ENCODE measurements around the gene GPATCH8.

GPATCH8 gene

DNA sequence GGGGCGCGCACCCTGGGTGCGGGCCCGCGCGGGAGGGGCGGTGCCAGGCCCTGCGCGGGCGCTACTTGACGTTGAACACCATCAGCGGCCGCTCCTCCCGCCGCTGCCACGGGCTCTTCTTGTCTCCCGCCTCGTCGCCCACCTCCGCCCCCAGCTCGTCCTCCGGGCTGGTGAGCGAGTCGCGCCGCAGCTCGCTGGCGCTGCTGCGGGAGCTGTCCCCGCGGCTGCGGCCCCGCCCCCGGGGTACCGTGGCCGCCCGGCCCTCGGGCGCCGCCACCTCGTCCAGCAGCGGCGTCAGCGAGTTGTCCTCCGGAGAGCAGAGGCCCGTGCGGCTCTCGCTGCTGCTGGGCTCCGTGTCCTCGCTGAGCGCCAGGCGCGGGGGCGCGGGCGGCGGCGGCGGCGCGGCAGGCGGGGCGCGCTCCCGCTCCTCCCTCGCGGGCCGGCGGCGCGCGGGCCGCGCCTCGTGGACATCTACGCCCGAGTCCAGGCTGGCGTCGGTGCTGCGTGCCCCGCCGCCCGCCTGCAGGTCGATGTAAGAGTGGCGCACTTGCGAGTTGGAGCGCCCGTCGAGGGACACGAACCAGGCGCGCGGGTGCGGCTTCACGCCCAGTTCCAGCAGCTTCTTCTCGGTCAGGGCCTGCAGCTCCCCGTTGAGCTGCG, 149.4 kb downstream of the GPATCH8 start:
- DNase-seq = no peak

DNA sequence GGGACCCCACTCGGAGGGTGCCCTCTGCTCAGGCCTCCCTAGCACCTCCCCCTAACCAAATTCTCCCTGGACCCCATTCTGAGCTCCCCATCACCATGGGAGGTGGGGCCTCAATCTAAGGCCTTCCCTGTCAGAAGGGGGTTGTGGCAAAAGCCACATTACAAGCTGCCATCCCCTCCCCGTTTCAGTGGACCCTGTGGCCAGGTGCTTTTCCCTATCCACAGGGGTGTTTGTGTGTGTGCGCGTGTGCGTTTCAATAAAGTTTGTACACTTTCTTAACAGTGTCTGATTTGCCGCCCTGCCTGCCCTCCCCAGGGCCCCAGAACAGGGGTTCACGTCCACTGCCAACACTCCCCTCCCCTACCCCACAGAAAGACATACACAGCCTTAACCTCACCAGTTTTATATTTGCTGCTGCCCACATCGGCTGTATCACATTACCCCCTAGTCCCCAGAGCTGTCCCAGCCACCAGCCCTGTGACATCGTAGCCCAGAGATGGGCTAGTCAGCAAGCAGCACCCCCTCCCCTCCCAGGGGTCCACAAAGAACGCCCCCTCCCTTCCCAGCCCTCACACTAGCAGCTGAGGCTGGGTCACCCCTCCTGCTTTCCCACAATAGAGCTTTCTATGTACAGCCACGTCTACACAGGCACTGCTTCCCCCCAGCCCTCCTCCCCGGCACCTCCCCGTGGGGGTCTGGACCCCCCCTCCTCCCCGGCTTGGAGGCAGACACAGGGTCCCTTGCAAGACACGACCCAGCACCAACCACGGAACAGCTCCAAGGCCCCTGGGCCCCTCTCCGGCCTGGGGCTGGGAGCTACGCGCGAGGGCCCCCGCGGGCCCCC, 150.2 kb downstream of the GPATCH8 start:
- no peak for DNase-seq

DNA sequence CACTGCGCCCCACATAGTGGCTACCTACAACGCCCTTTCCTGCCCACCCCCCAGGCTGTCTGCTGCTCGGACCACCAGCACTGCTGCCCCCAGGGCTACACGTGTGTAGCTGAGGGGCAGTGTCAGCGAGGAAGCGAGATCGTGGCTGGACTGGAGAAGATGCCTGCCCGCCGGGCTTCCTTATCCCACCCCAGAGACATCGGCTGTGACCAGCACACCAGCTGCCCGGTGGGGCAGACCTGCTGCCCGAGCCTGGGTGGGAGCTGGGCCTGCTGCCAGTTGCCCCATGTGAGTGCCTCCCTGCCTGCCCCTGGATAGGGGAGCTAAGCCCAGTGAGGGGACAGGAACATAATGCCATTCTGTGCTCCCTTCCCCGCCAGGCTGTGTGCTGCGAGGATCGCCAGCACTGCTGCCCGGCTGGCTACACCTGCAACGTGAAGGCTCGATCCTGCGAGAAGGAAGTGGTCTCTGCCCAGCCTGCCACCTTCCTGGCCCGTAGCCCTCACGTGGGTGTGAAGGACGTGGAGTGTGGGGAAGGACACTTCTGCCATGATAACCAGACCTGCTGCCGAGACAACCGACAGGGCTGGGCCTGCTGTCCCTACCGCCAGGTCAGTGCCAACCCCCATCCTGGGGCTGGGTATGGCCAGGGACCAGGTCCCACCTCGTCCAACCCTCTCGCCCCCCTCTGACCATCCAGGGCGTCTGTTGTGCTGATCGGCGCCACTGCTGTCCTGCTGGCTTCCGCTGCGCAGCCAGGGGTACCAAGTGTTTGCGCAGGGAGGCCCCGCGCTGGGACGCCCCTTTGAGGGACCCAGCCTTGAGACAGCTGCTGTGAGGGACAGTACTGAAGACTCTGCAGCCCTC, 151.0 kb downstream of the GPATCH8 start:
- DNase-seq = no peak

DNA sequence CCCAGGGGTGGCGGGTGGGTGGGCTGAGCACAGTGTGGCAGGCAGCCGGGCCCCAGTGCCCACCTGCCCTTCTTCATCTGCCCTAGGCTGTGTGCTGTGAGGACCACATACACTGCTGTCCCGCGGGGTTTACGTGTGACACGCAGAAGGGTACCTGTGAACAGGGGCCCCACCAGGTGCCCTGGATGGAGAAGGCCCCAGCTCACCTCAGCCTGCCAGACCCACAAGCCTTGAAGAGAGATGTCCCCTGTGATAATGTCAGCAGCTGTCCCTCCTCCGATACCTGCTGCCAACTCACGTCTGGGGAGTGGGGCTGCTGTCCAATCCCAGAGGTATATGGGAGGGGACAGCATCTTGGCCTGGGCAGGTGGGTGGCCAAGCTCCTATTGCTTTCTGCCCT, 151.7 kb downstream of the GPATCH8 start:
- DNase-seq = no peak

DNA sequence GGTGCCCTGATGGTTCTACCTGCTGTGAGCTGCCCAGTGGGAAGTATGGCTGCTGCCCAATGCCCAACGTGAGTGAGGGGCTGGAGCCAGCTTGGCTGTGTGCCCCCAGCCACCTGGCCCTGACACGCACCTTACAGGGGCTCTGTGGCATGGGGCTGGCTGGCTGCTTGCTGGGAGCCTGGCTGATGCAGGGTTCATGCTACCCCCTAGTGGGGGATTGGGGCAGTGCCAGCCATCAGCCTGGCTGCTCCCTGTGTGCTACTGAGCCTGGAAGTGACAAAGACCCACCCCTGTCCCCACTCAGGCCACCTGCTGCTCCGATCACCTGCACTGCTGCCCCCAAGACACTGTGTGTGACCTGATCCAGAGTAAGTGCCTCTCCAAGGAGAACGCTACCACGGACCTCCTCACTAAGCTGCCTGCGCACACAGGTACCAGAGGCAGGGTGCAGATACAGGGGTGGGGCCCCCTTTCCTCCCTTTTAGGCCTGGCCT, 152.4 kb downstream of the GPATCH8 start:
- peak; percentile 32 for DNase-seq

DNA sequence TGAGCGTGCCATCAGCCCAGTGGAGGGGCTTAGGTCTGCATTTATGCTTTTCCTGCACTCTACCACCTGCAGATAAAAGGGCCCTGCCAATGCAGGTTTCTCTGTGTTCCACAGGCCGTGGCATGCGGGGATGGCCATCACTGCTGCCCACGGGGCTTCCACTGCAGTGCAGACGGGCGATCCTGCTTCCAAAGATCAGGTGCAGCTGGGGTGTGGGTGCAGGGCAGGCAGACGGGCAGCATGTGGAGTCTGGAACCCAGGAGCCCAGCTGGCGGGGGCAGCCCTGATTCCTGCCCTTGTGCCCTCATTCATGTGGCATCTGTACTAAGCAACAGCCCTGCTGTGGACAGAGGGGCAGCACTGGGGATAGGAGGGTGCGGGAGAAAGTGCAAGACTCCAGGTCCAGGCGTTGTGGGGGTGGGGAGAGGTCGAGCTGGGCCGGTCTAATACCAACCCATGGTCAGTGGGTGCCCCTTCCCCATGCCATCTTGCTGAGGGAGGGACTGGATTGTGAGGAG, 153.6 kb downstream of the GPATCH8 start:
- no peak for DNase-seq

DNA sequence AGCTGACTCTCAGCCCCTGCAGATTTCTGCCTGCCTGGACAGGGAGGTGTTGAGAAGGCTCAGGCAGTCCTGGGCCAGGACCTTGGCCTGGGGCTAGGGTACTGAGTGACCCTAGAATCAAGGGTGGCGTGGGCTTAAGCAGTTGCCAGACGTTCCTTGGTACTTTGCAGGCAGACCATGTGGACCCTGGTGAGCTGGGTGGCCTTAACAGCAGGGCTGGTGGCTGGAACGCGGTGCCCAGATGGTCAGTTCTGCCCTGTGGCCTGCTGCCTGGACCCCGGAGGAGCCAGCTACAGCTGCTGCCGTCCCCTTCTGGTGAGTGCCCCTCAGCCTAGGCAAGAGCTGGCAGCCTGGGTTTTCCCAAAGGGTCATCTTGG, 154.2 kb downstream of the GPATCH8 start:
- no peak for DNase-seq

DNA sequence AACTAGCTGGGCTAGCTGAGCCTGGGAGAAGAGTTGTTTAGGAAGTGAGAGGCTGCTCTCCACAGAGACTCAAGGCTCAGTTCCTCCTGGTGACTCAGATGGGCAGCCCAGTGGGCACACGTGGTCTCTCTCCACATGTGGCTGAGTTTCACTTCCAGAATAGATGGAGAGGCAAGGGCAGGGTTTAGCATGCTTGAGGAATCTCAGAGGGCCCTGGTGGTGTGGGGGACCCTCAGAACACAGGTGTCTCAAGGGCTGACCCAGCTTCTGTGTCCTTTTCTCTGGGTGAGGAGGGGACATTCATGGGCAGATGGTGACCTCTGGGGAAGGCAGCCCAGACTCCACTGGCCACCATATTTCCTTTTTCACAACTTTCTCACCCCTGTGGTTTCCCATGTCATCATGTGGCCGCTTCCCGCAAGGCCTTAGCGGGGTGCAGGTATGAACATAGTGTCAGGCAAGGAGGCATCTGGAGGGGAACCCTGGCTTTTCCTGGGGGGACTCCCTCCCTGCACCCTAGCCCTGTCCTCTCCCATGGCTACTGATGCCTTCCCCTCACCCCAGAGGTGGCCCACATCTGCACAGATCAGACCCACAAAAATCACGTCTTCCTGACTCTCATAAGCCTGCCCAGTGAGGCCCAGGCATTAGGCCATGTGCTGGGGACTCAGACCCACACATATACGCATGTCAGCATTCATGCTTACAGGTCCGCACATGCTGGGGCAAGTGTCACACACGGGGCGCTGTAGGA, 154.8 kb downstream of the GPATCH8 start:
- DNase-seq = no peak

Data from fibroblast of skin of abdomen (primary cell).